BJ (cell line): ENCODE measurements around the gene FMN2. TPM values are rescaled to one million over a fixed set of nuclear protein-coding genes. Genes with fewer than 3 reads are reported as not detected.

Source experiments
- CTCF ChIA-PET: fragments of 350-600 bp; formaldehyde crosslinking; extraction: SDS; loops from one replicate; lab custom pipeline; 2021; ENCODE audit warnings: antibody characterized with exemption, inconsistent platforms; lab: Yijun Ruan, JAX
- POLR2A ChIA-PET: fragments of 300-600 bp; sonication (Branson Sonifier 250); formaldehyde crosslinking; extraction: SDS; loops from one replicate; lab custom pipeline; 2021; ENCODE audit warnings: antibody characterized with exemption; lab: Charles Lee
- DNase-seq: peaks from one replicate; pipeline ENCODE4 v3.0.0-alpha.2; 2011; ENCODE audit warnings: low read depth
- H3K27me3 ChIP-seq: 2 replicates; pipeline ENCODE4 v1.6.0; 2011; ENCODE audit warnings: low read length; ENCODE audit not compliant: control insufficient read depth, insufficient read depth
- H3K36me3 ChIP-seq: 2 replicates; pipeline ENCODE4 v1.5.1; 2011; ENCODE audit warnings: low read length; ENCODE audit not compliant: control insufficient read depth, insufficient read depth
- H3K4me3 ChIP-seq: 2 replicates; pipeline ENCODE4 v1.5.1; 2011; ENCODE audit warnings: low read depth, mild to moderate bottlenecking, control low read depth, low read length
- CTCF ChIP-seq: IDR thresholded peaks from 2 replicates; pipeline ENCODE4 v1.5.1; 2011; ENCODE audit warnings: low read depth, mild to moderate bottlenecking, control low read depth, inconsistent platforms, low read length, moderate library complexity; ENCODE audit not compliant: insufficient read depth
- polyA plus RNA-seq: library from polyadenylated mRNA; depleted of rRNA; stranded (reverse); fragments of >200 nt; gene quantifications from 2 replicates; pipeline ENCODE4 v1.2.3, GENCODE V29; 2011

FMN2 gene
- polyA plus RNA-seq, 1 experiment: 14.6 TPM

GRCh38 chr1:240484804-240485443, 393.2 kb downstream of the FMN2 start:
- TF ChIP-seq CTCF: no peak
- ChIA-PET POLR2A (no interaction called here), CTCF (interaction anchor here (0.6 to 1.3 kb wide), 2 partner anchors 115 to 207 kb away, joined by 3 to 5 read pairs; no protein-coding TSS in a partner anchor)
- Histone ChIP-seq H3K36me3 (no peaks in the 10 kb centered on the region), H3K4me3 (no peak overlapping the region), H3K27me3 (no peaks in the 10 kb centered on the region)
- DNase-seq: no peak

- CTCF ChIA-PET: interaction anchor here (1.4 kb wide), 1 partner anchor 205 kb away, joined by 5 read pairs; no protein-coding TSS in a partner anchor
- POLR2A ChIA-PET: no interaction called here
- no peak for TF ChIP-seq CTCF
- H3K4me3 ChIP-seq: no peak overlapping the region
- H3K36me3 ChIP-seq: no peaks in the 10 kb centered on the region
- DNase-seq: no peak
- no peaks in the 10 kb centered on the region for H3K27me3 ChIP-seq
Measured at GRCh38 chr1:240486611-240487010, 394.9 kb downstream of the FMN2 start.

DNA sequence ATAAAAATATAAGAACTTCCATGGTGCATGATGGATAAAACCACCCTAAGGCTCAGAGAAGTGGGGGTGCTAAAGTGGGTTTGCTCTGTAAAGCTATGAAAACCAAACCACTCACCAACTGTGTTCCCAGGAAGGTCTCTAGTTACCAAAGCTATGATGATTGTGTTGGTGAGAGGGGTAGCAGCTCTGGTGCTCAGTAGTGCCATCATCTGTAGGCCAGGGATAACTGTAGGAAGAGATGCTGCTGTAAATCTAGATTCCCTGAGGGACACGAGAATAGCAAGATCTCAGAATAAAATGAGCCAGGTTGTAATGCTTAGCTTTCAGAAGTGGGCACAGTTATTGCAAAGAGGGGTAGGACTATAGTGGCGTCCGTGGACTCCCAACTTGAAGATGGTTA, 395.8 kb downstream of the FMN2 start:
- no peaks in the 10 kb centered on the region for H3K36me3 ChIP-seq
- H3K27me3 ChIP-seq: no peaks in the 10 kb centered on the region
- ChIA-PET CTCF (interaction anchor here (0.9 to 1.4 kb wide), 2 partner anchors 41 to 204 kb away, joined by 3 to 5 read pairs; no protein-coding TSS in a partner anchor), POLR2A (no interaction called here)
- TF ChIP-seq CTCF: no peak
- H3K4me3 ChIP-seq: no peak overlapping the region
- no peak for DNase-seq

- Histone ChIP-seq H3K27me3 (no peaks in the 10 kb centered on the region), H3K4me3 (no peak overlapping the region), H3K36me3 (no peaks in the 10 kb centered on the region)
- ChIA-PET CTCF (no interaction called here), POLR2A (no interaction called here)
- DNase-seq: no peak
- no peak for TF ChIP-seq CTCF
Measured at GRCh38 chr1:240491156-240491555, 399.5 kb downstream of the FMN2 start.

- DNase-seq: no peak
- CTCF ChIA-PET: interaction anchor here (0.5 to 1.2 kb wide), 2 partner anchors 25 to 154 kb away, joined by 3 read pairs; no protein-coding TSS in a partner anchor
- no peaks in the 10 kb centered on the region for H3K36me3 ChIP-seq
- POLR2A ChIA-PET: no interaction called here
- TF ChIP-seq CTCF: no peak
- no peaks in the 10 kb centered on the region for H3K27me3 ChIP-seq
- no peak overlapping the region for H3K4me3 ChIP-seq
Measured at GRCh38 chr1:240491796-240492195, 400.1 kb downstream of the FMN2 start.
